22Rv1 (cell line): ENCODE measurements around the gene FHOD3.

ENCODE experiments used
- ZFX ChIP-seq: fragments of 450-650 bp; IDR thresholded peaks from 2 replicates; pipeline ENCODE4 v1.6.1; 2017; ENCODE audit warnings: antibody characterized with exemption, borderline replicate concordance
- TF ChIP-seq, protein P1 (sequence below): fragments of 450-650 bp; IDR thresholded peaks from 2 replicates; pipeline ENCODE4 v1.5.1; 2017; ENCODE audit warnings: mild to moderate bottlenecking

DNA sequence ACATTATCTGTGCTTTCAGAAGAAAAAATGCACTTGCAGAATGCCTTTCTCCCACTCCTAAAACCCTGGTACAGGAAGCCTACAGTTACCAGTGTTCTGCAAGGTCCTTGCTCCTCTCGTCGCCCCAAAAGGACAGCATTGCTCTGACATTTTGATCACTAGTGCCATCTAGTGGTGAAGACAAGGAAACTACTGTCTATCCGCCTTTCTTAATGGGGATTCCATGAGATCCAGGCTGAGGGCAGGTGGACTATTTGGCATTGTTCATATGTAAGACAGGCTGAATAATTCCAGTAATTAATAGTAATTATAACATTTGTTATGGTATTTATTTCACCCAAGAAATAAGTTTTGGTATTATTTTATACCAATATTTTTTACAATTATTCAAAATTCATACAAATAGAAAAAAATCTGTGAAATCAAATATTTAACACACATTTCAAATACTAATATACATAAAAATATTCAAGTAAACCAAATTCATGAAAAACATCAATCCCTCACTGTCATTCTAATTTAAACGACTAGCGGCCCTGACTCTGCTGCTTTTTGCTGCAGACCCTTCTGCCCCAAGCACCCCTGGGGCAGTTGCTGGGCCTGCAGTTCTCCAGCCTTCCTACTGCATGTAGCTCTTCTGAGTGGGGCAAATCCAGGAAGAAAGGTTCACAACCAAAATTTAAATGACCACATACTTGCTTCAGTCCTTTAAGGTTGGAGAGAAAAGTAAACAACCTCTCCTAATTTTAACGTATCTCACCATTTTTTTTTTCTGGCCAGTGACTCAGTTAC lies 512.3 kb downstream of the FHOD3 start:
- TF ChIP-seq, protein P1, sequence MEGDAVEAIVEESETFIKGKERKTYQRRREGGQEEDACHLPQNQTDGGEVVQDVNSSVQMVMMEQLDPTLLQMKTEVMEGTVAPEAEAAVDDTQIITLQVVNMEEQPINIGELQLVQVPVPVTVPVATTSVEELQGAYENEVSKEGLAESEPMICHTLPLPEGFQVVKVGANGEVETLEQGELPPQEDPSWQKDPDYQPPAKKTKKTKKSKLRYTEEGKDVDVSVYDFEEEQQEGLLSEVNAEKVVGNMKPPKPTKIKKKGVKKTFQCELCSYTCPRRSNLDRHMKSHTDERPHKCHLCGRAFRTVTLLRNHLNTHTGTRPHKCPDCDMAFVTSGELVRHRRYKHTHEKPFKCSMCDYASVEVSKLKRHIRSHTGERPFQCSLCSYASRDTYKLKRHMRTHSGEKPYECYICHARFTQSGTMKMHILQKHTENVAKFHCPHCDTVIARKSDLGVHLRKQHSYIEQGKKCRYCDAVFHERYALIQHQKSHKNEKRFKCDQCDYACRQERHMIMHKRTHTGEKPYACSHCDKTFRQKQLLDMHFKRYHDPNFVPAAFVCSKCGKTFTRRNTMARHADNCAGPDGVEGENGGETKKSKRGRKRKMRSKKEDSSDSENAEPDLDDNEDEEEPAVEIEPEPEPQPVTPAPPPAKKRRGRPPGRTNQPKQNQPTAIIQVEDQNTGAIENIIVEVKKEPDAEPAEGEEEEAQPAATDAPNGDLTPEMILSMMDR, result peak; percentile 91
- TF ChIP-seq ZFX, result no peak
